Trophoblast cell (in vitro differentiated cells and primary cell): ENCODE results near the gene GPR4.

Experiments used
- DNase-seq, 2 donors: peaks; one replicate each; pipeline ENCODE4 v3.0.0-alpha.2; 2016
- H2AFZ ChIP-seq: 2 replicates; pipeline ENCODE4 v1.6.1; 2013; ENCODE audit warnings: low read length, moderate library complexity, mild to moderate bottlenecking; ENCODE audit not compliant: insufficient read depth, poor library complexity
- H2AK5ac ChIP-seq: 2 replicates; pipeline ENCODE4 v1.6.1; 2013; ENCODE audit warnings: mild to moderate bottlenecking, low read length
- H2BK120ac ChIP-seq: 2 replicates; pipeline ENCODE4 v1.6.1; 2013; ENCODE audit warnings: low read length, mild to moderate bottlenecking, moderate library complexity; ENCODE audit not compliant: insufficient read depth, poor library complexity
- H2BK12ac ChIP-seq: 2 replicates; pipeline ENCODE4 v1.6.1; 2013; ENCODE audit warnings: mild to moderate bottlenecking, low read length, moderate library complexity
- H2BK5ac ChIP-seq: 2 replicates; pipeline ENCODE4 v1.6.1; 2013; ENCODE audit warnings: low read length, low read depth, moderate library complexity, mild to moderate bottlenecking; ENCODE audit not compliant: poor library complexity
- H3K14ac ChIP-seq: 2 replicates; pipeline ENCODE4 v1.6.1; 2013; ENCODE audit warnings: mild to moderate bottlenecking, low read length
- H3K18ac ChIP-seq: 2 replicates; pipeline ENCODE4 v1.6.1; 2013; ENCODE audit warnings: mild to moderate bottlenecking, low read length
- H3K23ac ChIP-seq: 2 replicates; pipeline ENCODE4 v1.6.1; 2013; ENCODE audit warnings: low read length
- H3K27ac ChIP-seq: 2 replicates; pipeline ENCODE4 v1.5.1; 2013; ENCODE audit warnings: low read depth, mild to moderate bottlenecking, inconsistent platforms, low read length, moderate library complexity
- H3K27me3 ChIP-seq: 2 replicates; pipeline ENCODE4 v1.6.1; 2013; ENCODE audit warnings: inconsistent platforms, mild to moderate bottlenecking, low read length, moderate library complexity; ENCODE audit not compliant: insufficient read depth
- H3K36me3 ChIP-seq, 2 experiments: 1 replicate in 1 of 2; 2 replicates in 1 of 2; pipeline ENCODE4 v1.6.1; 2013; ENCODE audit warnings: low read length in 2 of 2, mild to moderate bottlenecking in 2 of 2, moderate library complexity in 1 of 2; ENCODE audit not compliant: insufficient read depth in 2 of 2, control insufficient read depth in 1 of 2
- H3K4ac ChIP-seq: 2 replicates; pipeline ENCODE4 v1.6.1; 2013; ENCODE audit warnings: low read depth, mild to moderate bottlenecking, low read length, moderate library complexity
- H3K4me1 ChIP-seq, 2 experiments: 1 replicate in 1 of 2; 2 replicates in 1 of 2; pipeline ENCODE4 v1.6.1; 2013; ENCODE audit warnings: low read length in 2 of 2, mild to moderate bottlenecking in 2 of 2, moderate library complexity in 1 of 2; ENCODE audit not compliant: insufficient read depth in 2 of 2, control insufficient read depth in 1 of 2
- H3K4me2 ChIP-seq: 2 replicates; pipeline ENCODE4 v1.6.1; 2013; ENCODE audit warnings: inconsistent platforms, mild to moderate bottlenecking, low read length, moderate library complexity
- H3K4me3 ChIP-seq: 2 replicates; pipeline ENCODE4 v1.5.1; 2013; ENCODE audit warnings: mild to moderate bottlenecking, low read depth, low read length, inconsistent platforms
- H3K79me1 ChIP-seq: one replicate; pipeline ENCODE4 v1.6.1; 2013; ENCODE audit warnings: low read length
- H3K79me2 ChIP-seq: 2 replicates; pipeline ENCODE4 v1.6.1; 2013; ENCODE audit warnings: low read length, mild to moderate bottlenecking; ENCODE audit not compliant: control insufficient read depth, insufficient read depth, poor library complexity
- H3K9ac ChIP-seq: 2 replicates; pipeline ENCODE4 v1.6.1; 2013; ENCODE audit warnings: mild to moderate bottlenecking, low read length
- H3K9me3 ChIP-seq: 2 replicates; pipeline ENCODE4 v1.6.1; 2013; ENCODE audit warnings: low read depth, mild to moderate bottlenecking, control low read depth, inconsistent platforms, low read length; ENCODE audit not compliant: insufficient read depth
- H4K12ac ChIP-seq: 2 replicates; pipeline ENCODE4 v1.6.1; 2013; ENCODE audit warnings: low read depth, mild to moderate bottlenecking, low read length, moderate library complexity
- H4K8ac ChIP-seq: 2 replicates; pipeline ENCODE4 v1.6.1; 2013; ENCODE audit warnings: low read depth, mild to moderate bottlenecking, low read length, moderate library complexity
- H4K91ac ChIP-seq: one replicate; pipeline ENCODE4 v1.6.1; 2013; ENCODE audit warnings: low read depth, mild to moderate bottlenecking, low read length, moderate library complexity
- WGBS: extraction: QIAGEN DNeasy Blood & Tissue Kit; methylation state at CpG from one replicate; pipeline ENCODE4 v1.1.7; 2013; ENCODE audit warnings: missing lambda C conversion rate; ENCODE audit not compliant: insufficient read length, insufficient coverage; ENCODE audit errors: extremely low coverage; 5-methylcytosine and 5-hydroxymethylcytosine counted together

GPR4 gene

GRCh38 chr19:45595814-45596213 is 6.2 kb downstream of the GPR4 start:
- H2AFZ ChIP-seq, result no peak overlapping the region
- no peak for DNase-seq
- no peak overlapping the region for H3K27ac ChIP-seq
- peaks cover 37% of the 10 kb centered on the region for H3K27me3 ChIP-seq
- H3K4me3 ChIP-seq, result no peak overlapping the region
- WGBS, result no CpG with 5 or more reads among the region's 6 CpGs
- no peak overlapping the region for H2BK120ac ChIP-seq
- H4K12ac ChIP-seq, result no peak overlapping the region
- H3K9ac ChIP-seq, result no peak overlapping the region
- no peak overlapping the region for H3K14ac ChIP-seq
- H3K9me3 ChIP-seq, result peaks cover 7% of the 10 kb centered on the region
- H3K79me2 ChIP-seq, result no peaks in the 10 kb centered on the region
- no peak overlapping the region for H3K23ac ChIP-seq
- no peaks in the 10 kb centered on the region for H3K4me1 ChIP-seq
- H2AK5ac ChIP-seq, result no peak overlapping the region
- no peak overlapping the region for H2BK5ac ChIP-seq
- no peak overlapping the region for H3K4ac ChIP-seq
- H3K18ac ChIP-seq, result no peak overlapping the region
- H4K8ac ChIP-seq, result no peak overlapping the region
- no peak overlapping the region for H3K4me2 ChIP-seq
- H3K36me3 ChIP-seq, result no peaks in the 10 kb centered on the region
- no peaks in the 10 kb centered on the region for H3K79me1 ChIP-seq
- no peak overlapping the region for H4K91ac ChIP-seq
- H2BK12ac ChIP-seq, result no peak overlapping the region

GRCh38 chr19:45593520-45593919 is 8.5 kb downstream of the GPR4 start:
- no peaks in the 10 kb centered on the region for H3K4me1 ChIP-seq
- H4K8ac ChIP-seq, result no peak overlapping the region
- H4K91ac ChIP-seq, result no peak overlapping the region
- H3K23ac ChIP-seq, result no peak overlapping the region
- H2AFZ ChIP-seq, result no peak overlapping the region
- no peak overlapping the region for H3K18ac ChIP-seq
- WGBS, result no CpG with 5 or more reads among the region's 1 CpG
- no peak overlapping the region for H3K14ac ChIP-seq
- H3K27me3 ChIP-seq, result peaks cover 17% of the 10 kb centered on the region
- H3K9ac ChIP-seq, result no peak overlapping the region
- no peak overlapping the region for H3K4me3 ChIP-seq
- H4K12ac ChIP-seq, result no peak overlapping the region
- no peak overlapping the region for H3K4me2 ChIP-seq
- no peaks in the 10 kb centered on the region for H3K79me2 ChIP-seq
- no peak overlapping the region for H2AK5ac ChIP-seq
- H2BK120ac ChIP-seq, result no peak overlapping the region
- no peak overlapping the region for H2BK5ac ChIP-seq
- H3K79me1 ChIP-seq, result no peaks in the 10 kb centered on the region
- no peak overlapping the region for H3K4ac ChIP-seq
- H2BK12ac ChIP-seq, result no peak overlapping the region
- peaks cover 9% of the 10 kb centered on the region for H3K9me3 ChIP-seq
- no peak for DNase-seq
- no peak overlapping the region for H3K27ac ChIP-seq
- no peaks in the 10 kb centered on the region for H3K36me3 ChIP-seq

GRCh38 chr19:45592366-45592765 is 9.6 kb downstream of the GPR4 start:
- Histone ChIP-seq H3K18ac (no peak overlapping the region), H2BK120ac (no peak overlapping the region), H3K79me2 (no peaks in the 10 kb centered on the region), H3K4me3 (no peak overlapping the region), H3K9ac (no peak overlapping the region), H3K27ac (no peak overlapping the region), H3K4ac (no peak overlapping the region), H3K79me1 (no peaks in the 10 kb centered on the region), H4K12ac (no peak overlapping the region), H3K4me2 (no peak overlapping the region), H2AFZ (no peak overlapping the region), H3K23ac (no peak overlapping the region), H4K8ac (no peak overlapping the region), H3K4me1 (no peaks in the 10 kb centered on the region), H3K9me3 (peaks cover 9% of the 10 kb centered on the region), H2BK5ac (no peak overlapping the region), H3K36me3 (no peaks in the 10 kb centered on the region), H2AK5ac (no peak overlapping the region), H4K91ac (no peak overlapping the region), H3K27me3 (peaks cover 7% of the 10 kb centered on the region), H3K14ac (no peak overlapping the region), H2BK12ac (no peak overlapping the region)
- WGBS, result no CpG with 5 or more reads among the region's 4 CpGs
- DNase-seq, result no peak

GRCh38 chr19:45591638-45592005 is 10.4 kb downstream of the GPR4 start:
- no CpG with 5 or more reads among the region's 21 CpGs for WGBS
- Histone ChIP-seq H4K12ac (no peak overlapping the region), H3K27ac (no peak overlapping the region), H3K18ac (no peak overlapping the region), H2AFZ (no peak overlapping the region), H3K9me3 (peaks cover 9% of the 10 kb centered on the region), H3K4ac (no peak overlapping the region), H3K27me3 (peaks cover 4% of the 10 kb centered on the region), H2BK12ac (no peak overlapping the region), H3K36me3 (no peaks in the 10 kb centered on the region), H2BK5ac (no peak overlapping the region), H3K23ac (no peak overlapping the region), H3K14ac (no peak overlapping the region), H3K9ac (no peak overlapping the region), H3K4me3 (peak overlapping the region; percentile 50), H2AK5ac (no peak overlapping the region), H3K4me2 (no peak overlapping the region), H3K4me1 (no peaks in the 10 kb centered on the region), H3K79me1 (no peaks in the 10 kb centered on the region), H4K8ac (no peak overlapping the region), H2BK120ac (no peak overlapping the region), H4K91ac (no peak overlapping the region), H3K79me2 (no peaks in the 10 kb centered on the region)
- no peak for DNase-seq
